ENCODE results near the gene INAFM1.
"Not testable (repeated sequence)": the region's sequence is repeated elsewhere in the genome, so short reads cannot be mapped to it uniquely, and the experiment has no call there.

Gene INAFM1

DNA sequence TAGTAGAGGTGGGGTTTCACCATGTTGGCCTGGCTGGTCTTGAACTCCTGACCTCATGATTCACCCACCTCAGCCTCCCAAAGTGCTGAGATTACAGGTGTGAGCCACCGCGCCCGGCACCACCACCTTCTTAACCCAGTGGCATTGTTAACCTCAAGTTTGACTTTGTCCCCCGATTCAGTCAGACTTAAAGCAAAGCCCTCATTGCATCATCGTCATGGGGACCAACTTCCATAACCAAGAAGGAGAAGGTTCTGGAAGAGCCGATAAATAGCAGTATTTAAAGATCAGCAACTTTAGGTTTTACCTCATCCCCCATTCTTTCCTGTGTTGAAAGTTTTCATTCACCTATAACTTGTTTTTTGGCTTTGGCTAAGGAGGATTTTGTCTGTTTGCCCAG is 6.7 kb upstream of the INAFM1 start:
- DNase-seq (ENCODE audit: low spot score) = no peak

DNA sequence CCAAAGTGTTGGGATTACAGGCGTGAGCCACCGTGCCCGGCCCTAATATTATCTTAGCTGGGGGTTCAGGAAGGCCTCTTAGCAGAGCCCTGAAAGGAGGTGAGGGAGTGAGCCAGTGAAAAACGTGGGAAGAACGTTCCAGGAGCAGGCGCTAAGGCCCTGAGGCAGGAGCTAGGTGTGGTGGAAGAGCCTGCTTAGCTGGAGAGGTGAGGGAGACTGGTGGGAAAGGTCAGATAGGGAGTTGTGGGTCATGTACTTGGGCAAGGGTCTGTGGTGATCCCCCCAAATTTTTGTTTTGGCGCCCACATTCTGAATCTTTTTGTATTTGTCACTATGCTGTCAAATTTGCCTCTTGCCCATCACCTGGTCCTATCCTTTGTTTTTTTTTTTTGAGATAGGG is 5.1 kb upstream of the INAFM1 start:
- DNase-seq (ENCODE audit: low spot score) = no peak

DNA sequence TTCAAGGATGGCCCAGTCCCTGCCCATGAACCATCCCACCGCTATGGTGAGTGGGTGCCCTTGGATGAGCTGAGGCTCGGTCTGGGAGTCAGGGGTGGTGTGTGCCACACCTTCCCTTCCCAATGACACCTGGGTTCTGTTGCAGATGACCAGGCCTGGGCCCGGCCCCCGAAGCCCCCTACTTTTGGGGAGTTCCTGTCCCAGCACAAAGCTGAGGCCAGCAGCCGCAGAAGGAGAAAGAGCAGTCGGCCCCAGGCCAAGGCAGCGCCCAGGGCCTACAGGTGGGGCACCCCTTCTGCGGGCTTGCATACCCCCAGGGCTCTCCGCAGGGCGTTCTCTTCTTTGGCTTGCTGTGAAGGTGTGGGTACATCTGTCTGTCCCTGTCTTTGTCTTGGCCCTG is 4.3 kb upstream of the INAFM1 start:
- no peak for DNase-seq (ENCODE audit: low spot score)

DNA sequence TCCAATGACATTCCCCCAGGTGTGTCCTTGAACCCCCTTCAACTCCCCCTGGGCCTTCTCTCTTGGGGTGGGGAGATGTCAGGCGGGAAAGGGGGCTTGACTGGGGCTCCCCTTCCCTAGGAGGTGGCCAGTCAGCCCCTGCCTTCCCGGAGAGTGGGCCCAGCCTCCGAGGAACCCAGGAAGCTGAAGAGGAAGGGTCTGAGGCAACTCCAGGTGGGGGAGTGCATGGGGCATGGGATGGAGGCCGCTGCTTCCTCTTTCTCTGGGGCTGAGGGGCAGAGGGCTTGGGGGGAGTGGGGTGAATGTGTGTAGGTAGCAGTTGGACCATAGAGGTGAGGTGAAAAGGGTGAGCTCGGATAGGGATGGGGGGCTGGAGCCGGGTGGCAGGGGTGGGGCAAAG is 2.7 kb upstream of the INAFM1 start:
- DNase-seq (ENCODE audit: low spot score) = no peak

DNA sequence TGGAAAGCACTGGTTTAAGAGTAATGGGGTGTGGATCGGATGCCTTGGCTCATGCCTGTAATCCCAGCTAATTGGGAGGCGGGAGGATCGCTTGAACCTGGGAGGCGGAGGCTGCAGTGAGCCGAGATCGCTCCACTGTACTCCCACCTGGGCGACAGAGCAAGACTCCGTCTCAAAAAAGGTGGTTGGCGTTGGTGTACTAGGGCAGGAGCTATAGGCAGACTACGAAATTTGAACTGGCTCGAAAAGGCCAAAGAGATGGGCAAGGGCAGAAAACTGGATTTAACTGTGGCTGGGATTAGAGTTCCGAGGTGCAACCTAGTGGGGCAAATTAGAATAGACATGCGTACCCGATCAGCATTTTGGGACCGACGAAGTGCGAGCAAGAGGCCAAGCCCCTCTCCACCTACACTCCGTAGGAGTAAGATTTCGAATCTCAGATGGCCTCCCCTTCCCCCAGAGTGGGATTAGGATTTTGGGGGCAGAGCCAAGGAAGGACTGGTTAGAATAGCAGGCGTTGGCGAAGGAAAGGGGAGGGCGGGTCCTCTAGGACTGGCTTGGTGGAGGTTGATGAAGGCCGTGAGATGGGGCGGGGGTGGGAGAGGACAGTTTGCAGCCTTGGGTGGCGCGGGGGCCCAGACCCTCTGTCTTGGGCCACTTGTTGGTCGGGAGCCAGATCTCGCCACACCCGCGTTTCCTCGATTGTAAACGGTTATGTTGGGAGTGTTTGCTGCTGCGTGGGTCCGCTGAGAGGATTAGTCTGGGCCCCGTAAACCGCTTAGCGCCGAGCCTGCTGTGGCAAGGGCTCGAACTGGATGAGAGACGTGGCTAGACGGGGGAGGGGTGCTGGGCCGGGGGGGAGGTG is 2.0 kb upstream of the INAFM1 start:
- DNase-seq (ENCODE audit: low spot score) = no peak

DNA sequence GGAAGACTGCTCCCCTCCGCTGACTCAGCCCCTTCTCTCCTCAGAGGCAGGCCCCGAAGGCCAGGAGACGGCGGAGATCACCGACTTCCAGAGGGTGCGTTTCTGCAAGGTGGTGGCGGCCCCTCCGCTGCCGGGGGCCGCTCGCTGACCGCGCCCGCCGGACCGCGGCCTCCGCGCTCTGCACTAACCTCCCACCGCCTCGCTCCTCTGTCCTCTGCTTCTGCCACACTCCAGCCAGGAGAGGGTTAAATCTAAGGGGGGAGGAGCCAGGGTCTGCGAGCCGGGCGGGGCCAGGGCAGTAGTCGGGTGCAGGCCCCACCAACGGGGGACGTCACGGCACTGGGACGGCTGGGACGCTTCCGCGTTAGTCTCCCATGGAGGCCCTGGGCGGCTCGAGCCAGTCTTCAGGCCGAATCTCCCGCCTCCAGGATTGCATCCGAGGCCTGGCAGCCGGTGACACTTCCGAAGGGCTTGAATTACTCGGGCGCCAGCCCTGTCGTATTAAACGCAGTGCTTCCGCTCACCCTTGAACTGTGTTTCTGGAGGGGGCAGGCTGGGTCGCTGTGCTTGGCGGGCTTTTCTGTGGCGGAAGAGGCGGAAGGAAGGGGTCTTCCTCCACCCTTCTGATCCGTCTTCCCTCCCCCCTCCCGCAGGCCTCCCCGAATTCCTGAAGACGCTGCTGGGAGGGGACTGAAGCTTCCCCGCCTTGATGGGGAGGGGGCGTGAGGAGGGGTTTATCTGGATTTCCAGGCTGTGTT is 1.2 kb upstream of the INAFM1 start:
- DNase-seq (ENCODE audit: low spot score) = peak; percentile 92

DNA sequence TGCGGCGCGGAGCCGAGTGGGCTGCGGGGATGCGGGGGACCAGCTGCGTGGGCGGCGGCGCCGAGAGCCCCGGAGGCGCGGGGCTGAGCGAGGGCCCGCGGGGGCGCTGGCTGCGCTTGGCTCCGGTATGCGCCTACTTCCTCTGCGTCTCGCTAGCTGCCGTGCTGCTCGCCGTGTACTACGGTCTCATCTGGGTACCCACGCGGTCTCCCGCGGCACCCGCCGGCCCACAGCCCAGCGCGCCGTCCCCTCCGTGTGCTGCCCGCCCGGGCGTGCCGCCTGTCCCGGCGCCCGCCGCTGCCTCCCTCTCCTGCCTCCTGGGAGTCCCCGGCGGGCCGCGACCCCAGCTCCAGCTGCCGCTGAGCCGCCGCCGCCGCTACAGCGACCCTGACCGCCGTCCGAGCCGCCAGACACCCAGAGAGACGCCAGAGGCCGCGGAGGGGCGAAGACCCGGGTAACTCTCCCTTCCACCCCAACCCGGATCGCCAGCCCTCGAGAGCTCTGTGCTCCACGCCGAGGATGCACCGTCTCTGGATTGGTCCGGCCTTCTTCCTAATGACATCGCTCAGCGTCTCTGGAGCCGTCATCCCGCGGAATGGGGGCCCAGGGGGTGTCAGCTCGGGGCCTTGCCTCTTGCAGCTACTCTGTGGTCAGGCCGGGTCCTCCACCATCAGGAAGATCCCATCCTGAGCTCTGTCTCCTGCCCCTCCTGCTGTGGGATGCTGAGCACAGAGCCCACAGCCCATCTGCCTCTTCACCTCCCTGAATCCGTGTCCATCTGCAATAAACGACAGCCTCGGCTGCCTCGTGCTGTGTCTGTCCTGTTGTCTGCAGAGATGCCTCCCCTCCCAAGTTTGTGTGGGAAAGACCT is 441 bp downstream of the INAFM1 start:
- DNase-seq (ENCODE audit: low spot score) = no peak

DNA sequence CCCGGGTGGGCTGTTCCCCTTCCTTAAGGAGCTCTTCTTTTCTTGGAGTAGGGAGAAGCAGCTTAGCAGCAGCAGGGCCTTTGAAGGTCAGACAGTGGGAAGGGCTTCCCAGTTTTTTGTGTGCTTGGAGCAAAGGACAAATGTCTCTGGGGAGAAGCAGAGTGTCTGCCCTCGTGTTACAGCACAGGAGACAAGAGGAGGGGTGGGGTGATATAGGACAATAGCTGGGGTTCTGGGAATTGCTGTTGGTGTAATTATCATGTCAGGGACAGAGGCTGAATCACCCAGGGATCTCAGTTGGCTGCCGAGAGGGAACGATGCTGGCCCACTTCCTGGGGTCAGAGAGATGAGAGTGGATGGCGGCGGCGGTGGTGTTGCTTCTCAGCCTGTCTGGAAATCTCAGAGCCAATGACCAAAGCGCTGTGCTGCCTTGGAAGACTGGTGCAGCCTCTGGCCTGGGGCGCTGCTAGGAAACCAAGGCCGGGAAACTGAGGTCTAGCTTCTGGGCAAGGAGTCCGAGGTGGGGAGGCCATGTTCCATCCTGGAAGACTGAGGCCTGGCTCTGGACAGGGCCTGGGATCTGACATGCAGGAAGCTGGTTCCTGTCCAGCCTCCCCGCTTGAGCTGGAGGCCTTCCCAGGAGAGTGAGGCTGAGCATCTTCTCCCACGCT is 1.2 kb downstream of the INAFM1 start:
- DNase-seq (ENCODE audit: low spot score) = no peak

DNA sequence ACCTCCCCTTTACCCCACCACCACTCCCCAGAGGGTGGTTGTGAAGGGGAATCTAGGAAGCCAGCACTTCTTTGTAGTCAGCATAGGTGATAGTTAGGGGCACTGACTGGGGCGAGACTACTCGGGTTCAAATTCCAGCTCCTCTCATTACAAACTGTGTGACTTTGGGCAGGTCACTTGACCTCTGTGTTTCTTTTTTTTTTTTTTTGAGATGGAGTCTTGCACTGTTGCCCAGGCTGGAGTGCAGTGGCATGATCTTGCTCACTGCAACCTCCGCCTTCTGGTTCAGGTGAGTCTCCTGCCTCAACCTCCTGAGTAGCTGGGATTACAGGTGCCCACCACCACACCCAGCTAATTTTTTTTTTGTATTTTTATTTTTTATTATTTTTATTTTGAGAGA is 1.8 kb downstream of the INAFM1 start:
- not testable (repeated sequence) for DNase-seq (ENCODE audit: low spot score)

DNA sequence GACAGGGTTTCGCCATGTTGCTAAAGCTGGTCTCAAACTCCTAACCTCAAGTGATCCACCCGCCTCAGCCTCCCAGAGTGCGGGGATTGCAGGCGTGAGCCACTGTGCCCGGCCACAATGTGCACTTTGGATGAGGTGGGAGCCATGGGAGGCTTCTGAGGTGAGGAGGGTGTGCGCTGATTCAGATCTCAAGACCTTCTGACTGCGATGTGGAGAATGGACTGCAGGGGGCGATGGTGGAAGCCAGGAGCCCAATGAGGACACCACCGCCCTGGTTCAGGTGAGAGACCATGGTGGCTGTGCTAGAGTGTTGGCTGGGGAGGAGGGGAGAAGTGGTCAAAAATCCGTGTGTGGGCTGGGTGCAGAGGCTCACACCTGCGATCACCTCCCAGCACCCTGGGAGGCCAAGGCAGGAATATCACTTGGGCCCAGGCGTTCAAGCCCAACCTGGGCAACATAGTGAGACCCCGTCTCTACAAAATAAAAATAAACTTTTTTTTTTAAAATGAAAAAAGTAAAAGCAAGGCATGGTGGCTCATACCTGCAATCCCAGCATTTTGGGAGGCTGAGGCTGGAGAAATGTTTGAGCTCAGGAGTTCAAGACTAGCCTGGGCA is 5.6 kb downstream of the INAFM1 start:
- DNase-seq (ENCODE audit: low spot score) = peak; percentile 56

DNA sequence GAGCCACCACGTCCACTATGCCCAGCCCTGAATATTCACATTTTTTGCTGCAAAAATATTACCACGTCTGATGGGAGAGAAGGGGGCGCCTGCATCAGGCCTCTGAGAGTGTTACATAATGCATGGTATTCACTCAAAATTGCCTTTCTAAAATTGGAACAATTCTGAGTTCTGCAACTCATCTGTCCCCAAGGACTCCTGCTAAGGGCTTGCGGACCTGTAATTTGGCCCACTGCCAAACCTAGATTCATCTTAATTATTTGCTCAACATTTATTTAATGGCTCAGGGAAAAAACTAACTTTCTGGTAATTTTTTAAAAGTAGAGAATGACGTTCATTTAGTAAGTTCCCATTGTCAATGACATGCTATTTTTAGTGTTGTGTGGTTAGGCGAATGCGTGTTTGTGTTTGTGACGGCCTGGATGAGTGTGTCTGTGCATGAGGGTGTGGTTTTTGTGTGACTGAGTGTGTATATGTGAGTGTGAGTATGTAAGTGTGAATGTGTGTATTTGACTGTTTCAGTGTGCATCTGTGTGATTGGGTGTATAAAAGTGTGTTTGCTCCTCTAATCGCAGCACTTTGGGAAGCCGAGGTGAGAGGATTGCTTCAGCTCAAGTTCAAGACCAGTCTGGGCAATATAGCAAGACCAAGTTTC is 8.8 kb downstream of the INAFM1 start:
- DNase-seq (ENCODE audit: low spot score) = no peak

DNA sequence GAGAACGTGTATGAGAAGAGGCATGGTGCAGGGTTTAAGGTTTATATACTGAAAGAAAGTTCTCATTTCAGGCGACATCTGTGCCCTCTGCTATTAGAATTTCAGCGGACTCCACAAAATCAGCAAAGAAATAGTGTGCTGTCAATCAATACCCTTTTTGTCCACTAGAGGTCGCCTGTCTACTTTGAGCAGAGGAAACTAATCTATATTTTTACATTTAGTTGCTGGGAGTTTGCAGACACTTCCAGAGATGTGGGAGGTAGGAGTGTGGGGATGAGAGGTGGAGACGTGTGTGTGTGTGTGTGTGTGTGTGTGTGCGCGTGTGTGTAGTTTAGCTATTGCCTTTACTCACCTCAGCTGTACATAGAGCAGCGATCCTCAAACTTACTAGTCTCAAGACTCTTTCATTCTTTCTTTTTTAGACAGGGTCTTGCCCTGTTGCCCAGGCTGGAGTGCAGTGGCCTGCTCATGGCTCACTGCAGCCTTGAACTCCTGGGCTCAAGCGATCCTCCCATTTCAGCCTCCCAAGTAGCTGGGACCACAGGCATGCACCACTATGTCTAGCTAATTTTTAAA is 9.7 kb downstream of the INAFM1 start:
- DNase-seq (ENCODE audit: low spot score) = peak; percentile 79

DNA sequence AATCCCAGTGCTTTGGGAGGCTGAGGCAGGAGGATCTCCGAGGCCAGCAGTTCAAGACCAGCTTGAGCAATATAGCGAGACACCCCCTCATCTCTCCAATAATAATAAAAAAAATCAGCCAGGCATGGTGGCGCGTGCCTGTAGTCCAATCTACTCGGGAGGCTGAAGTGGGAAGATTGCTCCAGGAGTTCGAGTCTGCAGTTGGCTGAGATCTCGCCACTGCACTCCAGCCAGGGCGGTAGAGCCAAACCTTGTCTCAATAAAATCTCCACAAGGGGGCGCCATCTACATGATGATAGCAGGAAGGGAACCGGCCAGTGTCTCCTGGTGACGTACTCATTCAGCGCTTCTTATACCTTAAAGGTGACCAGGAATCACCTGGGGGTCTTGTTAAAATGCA is 21.4 kb downstream of the INAFM1 start:
- peak; percentile 89 for DNase-seq (ENCODE audit: low spot score)

DNA sequence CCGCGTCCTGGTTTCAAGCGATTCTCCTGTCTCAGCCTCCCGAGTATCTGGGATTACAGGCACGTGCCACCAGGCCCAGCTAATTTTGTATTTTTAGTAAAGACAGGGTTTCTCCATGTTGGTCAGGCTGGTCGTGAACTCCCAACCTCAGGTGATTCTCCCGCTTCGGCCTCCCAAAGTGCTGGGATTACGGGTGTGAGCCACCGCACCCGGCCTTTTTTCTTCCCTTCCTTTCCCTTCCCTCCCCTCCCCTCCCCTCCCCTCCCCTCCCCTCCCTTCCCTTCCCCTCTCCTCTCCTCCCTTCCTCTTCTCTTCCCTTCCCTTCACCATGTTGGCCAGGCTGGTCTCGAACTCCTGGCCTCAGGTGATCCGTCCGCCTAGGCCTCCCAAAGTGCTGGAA is 26.2 kb downstream of the INAFM1 start:
- DNase-seq (ENCODE audit: low spot score) = not testable (repeated sequence)

DNA sequence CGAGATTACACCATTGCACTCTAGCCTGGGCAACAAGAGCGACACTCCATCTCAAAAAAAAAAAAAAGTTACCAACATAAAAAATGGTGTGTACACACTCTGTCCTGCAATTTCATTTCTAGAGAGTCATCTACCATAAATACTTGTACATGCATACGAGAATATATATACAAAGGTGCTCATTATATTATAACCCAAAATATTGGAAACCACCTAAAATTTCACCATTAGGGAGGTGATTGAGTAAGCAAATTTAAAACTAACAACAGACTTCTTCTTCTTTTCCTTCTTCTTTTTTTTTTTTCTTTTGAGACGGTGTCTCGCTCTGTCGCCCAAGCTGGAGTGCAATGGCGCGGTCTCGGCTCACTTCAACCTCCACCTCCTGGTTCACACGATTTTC is 27.6 kb downstream of the INAFM1 start:
- no peak for DNase-seq (ENCODE audit: low spot score)

DNA sequence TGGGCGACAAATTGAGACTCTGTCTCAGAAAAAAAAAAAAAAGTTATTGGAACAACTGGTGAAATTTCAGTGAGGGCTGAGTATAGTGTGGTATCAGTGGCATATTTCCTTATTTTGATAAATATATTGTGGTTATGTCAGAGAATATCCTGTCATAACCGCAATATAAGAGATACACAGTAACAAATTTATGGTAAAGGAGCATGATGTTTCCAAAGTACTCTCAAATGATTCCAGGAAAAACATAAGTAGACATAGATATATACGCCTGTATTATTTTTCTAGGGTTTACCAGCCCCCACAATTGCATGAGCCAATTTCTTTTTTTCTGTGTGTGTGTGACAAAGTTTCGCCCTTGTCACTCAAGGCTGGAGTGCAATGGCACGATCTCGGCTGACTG is 29.3 kb downstream of the INAFM1 start:
- DNase-seq (ENCODE audit: low spot score) = no peak

DNA sequence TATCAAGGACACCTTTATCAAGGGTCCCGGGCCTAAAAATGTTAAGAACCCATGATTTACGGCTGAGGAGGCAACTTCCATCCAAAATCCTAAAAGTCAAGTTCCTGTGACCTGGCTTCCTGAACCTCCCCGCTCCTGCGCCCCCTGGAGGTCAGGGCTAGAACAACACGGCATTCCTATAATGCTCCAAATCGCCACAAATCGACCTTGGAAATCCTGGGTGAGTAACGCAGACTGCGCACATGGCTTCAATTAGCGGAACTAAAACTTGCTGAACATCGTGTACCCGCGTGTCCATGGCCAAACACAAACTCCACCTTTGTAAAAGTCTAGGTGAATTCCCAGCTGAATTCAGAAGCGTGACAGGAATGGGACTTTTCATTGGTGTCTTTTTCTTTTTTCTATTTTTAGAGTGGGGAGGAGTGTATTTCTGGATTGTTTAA is 30.6 kb downstream of the INAFM1 start:
- DNase-seq (ENCODE audit: low spot score) = peak; percentile 59

DNA sequence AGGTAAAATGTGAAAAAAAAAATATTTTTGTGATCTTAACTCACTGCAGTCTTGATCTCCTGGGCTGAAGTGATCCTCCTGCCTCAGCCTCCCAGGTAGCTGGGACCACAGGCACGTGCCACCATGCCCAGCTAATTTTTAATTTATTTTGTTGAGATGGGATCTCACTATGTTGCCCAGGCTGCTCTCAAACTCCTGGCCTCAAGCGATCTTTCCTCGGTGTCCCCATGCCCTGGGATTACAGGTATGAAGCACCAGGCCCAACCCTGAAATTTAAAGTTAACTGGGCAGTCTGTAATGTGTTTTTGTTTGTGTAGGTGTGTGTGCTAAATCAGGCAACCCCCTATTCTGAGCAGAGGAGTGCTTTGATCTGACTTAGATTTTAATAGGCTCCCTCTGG is 31.6 kb downstream of the INAFM1 start:
- DNase-seq (ENCODE audit: low spot score) = no peak

DNA sequence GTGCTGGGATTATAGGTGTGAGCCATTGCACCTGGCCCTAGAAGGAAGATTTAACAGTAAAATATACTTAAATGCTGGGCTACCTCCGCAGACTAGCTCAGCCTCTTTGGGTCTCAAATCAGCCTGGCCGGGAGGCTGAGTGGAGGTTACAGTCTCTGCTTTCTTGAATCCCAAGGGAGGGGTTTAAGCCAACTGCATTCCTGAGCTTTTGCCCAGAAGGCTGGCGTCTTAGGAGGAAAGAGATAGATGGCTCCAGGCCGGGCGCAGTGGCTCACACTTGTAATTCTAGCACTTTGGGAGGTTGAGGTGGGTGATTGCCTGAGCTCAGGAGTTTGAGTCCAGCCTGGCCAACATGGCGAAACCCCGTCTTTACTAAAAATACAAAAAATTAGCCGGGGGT is 34.4 kb downstream of the INAFM1 start:
- no peak for DNase-seq (ENCODE audit: low spot score)

DNA sequence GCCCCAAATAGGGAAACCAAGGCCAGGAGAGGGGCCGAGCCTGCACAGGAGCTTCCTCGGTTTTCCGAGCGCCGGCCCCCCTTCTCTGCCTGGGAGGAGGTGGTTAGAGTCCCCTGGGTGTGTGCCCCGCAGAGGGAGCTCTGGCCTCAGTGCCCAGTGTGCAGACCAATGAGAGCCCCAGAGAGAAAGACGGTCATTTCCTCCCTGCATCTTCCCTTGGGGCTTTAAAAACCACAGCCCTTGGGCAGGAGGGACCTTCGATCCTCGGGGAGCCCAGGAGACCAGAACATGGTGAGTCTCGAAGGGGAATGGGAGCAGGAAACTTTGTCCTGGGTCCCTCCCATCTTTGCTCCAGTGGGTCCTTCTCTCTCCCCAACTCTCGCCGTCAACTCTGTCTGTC is 34.9 kb downstream of the INAFM1 start, which contains the start of gene C5AR1:
Gene C5AR1, plus strand, starts transcription at position 254 of the 400 bp plus-strand sequence. Its CDS starts 35 bp downstream, at position 289.
- DNase-seq (ENCODE audit: low spot score) = no peak
